ENCODE measurements around the gene MTRF1L.

Gene MTRF1L, protein sequence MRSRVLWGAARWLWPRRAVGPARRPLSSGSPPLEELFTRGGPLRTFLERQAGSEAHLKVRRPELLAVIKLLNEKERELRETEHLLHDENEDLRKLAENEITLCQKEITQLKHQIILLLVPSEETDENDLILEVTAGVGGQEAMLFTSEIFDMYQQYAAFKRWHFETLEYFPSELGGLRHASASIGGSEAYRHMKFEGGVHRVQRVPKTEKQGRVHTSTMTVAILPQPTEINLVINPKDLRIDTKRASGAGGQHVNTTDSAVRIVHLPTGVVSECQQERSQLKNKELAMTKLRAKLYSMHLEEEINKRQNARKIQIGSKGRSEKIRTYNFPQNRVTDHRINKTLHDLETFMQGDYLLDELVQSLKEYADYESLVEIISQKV

DNA sequence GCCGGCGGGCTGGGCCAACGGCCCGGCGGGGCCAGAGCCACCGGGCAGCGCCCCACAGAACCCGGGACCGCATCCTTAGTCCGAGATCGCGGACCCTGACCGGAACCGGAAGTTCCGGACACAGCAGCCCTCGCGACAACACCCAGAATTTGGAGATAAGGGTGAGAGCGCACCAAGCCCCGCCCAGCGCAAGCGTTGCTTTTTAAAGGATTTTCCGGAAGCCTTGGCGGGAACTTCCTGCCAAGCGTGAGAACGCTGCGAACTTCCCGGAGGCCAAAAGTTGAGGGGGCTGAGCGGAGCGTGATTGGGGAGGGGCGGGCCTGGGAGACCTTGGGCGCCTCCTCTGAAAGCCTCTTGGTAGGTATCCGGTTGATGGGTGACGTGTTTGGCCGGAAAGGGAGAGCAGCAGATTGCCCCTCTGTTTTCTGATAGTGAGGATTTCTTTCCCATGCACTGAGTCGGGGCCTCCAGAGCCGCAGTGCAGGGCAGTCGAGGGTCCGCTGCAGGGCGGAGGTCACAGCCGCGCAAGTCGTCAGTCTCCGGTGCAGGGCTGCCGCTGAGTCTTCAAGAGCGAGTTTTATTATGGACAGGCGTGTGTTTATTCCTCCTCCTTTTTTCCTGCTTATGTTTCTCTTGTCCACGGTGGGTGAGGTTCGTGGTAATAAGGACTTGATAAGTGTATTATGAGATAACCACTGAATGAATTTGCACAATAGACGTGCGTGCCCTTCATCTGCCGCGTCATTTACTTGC lies at the start of gene MTRF1L:
Gene MTRF1L, minus strand, starts transcription at position 97 of the 753 bp plus-strand sequence. Its CDS starts 24 bp downstream, at position 73.
- peak; percentile 97 for DNase-seq (ENCODE audit: low read depth)
- TF ChIP-seq POLR2A (IDR thresholded peaks at IDR 0.05; ENCODE audit: extremely low read depth, insufficient read length): peak; percentile 32
- TF ChIP-seq, protein P1, sequence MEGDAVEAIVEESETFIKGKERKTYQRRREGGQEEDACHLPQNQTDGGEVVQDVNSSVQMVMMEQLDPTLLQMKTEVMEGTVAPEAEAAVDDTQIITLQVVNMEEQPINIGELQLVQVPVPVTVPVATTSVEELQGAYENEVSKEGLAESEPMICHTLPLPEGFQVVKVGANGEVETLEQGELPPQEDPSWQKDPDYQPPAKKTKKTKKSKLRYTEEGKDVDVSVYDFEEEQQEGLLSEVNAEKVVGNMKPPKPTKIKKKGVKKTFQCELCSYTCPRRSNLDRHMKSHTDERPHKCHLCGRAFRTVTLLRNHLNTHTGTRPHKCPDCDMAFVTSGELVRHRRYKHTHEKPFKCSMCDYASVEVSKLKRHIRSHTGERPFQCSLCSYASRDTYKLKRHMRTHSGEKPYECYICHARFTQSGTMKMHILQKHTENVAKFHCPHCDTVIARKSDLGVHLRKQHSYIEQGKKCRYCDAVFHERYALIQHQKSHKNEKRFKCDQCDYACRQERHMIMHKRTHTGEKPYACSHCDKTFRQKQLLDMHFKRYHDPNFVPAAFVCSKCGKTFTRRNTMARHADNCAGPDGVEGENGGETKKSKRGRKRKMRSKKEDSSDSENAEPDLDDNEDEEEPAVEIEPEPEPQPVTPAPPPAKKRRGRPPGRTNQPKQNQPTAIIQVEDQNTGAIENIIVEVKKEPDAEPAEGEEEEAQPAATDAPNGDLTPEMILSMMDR (IDR thresholded peaks at IDR 0.05; ENCODE audit: low read depth, low read length): no peak
- peak within 1 kb of the TSS; percentile 81 for H3K4me3 ChIP-seq (ENCODE audit: low read depth, low read length)

DNA sequence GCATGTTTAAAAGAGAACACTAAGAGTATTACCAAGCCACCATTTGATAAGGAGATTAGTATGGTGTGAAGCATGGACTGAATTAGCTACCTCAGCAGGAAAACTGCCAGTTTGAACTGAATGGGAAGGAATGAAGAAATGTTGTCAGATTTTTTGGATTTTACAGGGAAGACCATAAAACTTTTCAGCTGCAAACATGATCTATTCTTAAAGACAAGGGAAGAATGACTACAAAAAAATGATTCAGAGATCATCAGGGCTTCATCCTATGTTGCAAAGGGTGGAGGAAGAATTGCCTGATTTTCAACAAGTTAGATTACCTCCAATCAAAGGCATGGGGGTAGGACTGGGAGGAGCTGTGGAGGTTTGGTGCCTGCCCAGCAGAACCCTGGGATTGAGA lies 49.3 kb upstream of the MTRF1L start:
- no peak overlapping the region for H3K4me3 ChIP-seq (ENCODE audit: low read depth, low read length)
- DNase-seq (ENCODE audit: low read depth): no peak
- TF ChIP-seq, protein P1 (IDR thresholded peaks at IDR 0.05; ENCODE audit: low read depth, low read length): no peak
- no peak for TF ChIP-seq MYC (IDR thresholded peaks at IDR 0.05; ENCODE audit: low read depth, low read length)
- TF ChIP-seq POLR2A (IDR thresholded peaks at IDR 0.05; ENCODE audit: extremely low read depth, insufficient read length): no peak

DNA sequence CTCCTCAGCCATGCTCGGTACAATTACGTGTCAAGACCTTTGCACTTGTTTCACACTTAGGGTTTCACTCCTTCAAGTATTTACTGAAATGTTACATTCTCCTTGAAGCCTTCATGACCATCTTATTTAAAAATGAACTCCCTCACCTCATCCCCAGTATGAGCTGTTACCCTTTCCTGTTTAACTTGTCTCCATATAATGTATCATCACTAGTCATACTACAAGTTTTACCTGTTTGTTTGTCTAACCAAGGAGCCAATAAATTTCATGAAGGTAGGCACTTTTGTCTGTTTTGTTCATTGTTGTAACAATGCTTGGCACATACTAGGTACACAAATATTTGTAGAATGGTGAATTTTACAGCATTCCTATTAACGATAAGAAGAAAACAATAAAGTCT lies 46.1 kb upstream of the MTRF1L start:
- no peak overlapping the region for H3K4me3 ChIP-seq (ENCODE audit: low read depth, low read length)
- DNase-seq (ENCODE audit: low read depth): no peak
- TF ChIP-seq POLR2A (IDR thresholded peaks at IDR 0.05; ENCODE audit: extremely low read depth, insufficient read length) (no peak), MYC (IDR thresholded peaks at IDR 0.05; ENCODE audit: low read depth, low read length) (no peak)
- TF ChIP-seq, protein P2, sequence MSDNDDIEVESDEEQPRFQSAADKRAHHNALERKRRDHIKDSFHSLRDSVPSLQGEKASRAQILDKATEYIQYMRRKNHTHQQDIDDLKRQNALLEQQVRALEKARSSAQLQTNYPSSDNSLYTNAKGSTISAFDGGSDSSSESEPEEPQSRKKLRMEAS (IDR thresholded peaks at IDR 0.05; ENCODE audit: low read depth, low read length): no peak
- TF ChIP-seq, protein P1 (IDR thresholded peaks at IDR 0.05; ENCODE audit: low read depth, low read length): no peak

DNA sequence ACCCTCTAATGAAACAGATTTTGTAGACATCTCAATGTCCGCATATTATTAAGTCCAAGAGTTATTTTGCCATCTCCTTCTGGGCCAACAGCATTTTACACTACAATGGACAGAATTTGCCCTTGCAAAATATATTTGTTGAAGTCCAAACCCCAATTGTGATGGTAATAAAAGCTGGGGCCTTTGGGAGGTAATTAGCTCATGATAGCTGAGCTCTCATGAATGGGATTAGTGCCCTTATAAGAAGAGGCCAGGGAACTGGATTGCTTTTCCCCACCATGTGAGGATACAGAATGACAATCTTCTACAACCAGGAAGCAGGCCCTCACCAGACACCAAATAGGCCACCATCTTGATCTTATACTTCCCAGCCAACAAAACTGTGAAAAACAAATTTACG lies 44.9 kb upstream of the MTRF1L start:
- DNase-seq (ENCODE audit: low read depth): no peak
- no peak overlapping the region for H3K4me3 ChIP-seq (ENCODE audit: low read depth, low read length)
- TF ChIP-seq POLR2A (IDR thresholded peaks at IDR 0.05; ENCODE audit: extremely low read depth, insufficient read length): no peak
- TF ChIP-seq MYC (IDR thresholded peaks at IDR 0.05; ENCODE audit: low read depth, low read length): no peak
- TF ChIP-seq, protein P1 (IDR thresholded peaks at IDR 0.05; ENCODE audit: low read depth, low read length): no peak
- TF ChIP-seq, protein P2 (IDR thresholded peaks at IDR 0.05; ENCODE audit: low read depth, low read length): no peak

DNA sequence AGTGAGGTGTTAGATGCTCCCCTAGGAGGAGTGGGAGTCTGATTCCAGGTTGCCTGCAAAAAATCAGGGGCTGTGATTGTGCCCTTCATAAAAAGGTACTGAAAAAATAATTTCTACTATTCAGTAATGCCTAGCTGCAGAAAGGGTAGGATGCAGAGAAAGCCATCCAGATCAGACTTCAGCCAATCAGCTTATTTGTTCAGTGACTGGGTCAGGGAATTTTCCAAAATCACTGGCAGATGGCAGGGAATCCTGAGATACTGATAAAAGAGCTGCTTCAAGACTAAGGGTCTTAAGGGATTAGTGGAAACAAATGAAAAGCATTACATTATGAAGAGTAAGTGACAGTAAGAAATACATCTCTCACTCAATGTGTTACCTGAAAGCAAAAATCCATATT lies 42.8 kb upstream of the MTRF1L start:
- TF ChIP-seq POLR2A (IDR thresholded peaks at IDR 0.05; ENCODE audit: extremely low read depth, insufficient read length): no peak
- TF ChIP-seq, protein P1 (IDR thresholded peaks at IDR 0.05; ENCODE audit: low read depth, low read length): no peak
- TF ChIP-seq, protein P2 (IDR thresholded peaks at IDR 0.05; ENCODE audit: low read depth, low read length): no peak
- TF ChIP-seq MYC (IDR thresholded peaks at IDR 0.05; ENCODE audit: low read depth, low read length): no peak

More for the DNA sequence above, 42.8 kb upstream of the MTRF1L start:
- DNase-seq (ENCODE audit: low read depth): no peak
- no peak overlapping the region for H3K4me3 ChIP-seq (ENCODE audit: low read depth, low read length)
